HPDE6-E6E7 (cell line): ENCODE data around the gene GCA.
A peak's percentile ranks its signal among the peaks of the same experiment; 100 is the strongest.

ENCODE experiments used
- DNase-seq: peaks from one replicate; pipeline ENCODE4 v3.0.0; 2011; ENCODE audit warnings: missing footprints; ENCODE audit errors: extremely low spot score

The GCA gene

GRCh38 chr2:162343824-162344616 lies at the start of gene GCA:
GCA (plus strand) TSS chr2:162344132; CDS start chr2:162344249, 117 bp downstream.
- DNase-seq, result peak; percentile 97

DNA sequence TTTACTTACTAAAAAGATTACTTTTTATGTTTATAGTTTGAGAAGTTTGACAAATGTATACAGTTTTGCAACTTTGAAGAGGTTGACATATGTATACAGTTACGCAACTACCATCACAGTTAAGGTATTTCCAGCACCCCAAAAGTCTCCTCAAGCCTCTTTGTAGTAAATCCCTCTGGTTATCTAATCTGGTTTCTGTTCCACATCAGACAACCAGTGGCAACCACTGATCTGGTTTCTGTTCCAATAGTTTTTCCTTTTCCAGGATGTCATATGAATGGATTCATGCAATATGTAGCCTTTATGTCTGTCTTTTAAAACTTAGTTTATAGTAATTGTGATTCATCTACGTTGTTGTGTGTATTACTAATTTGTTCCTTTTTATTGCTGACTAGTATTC lies 48.9 kb upstream of the GCA start:
- no peak for DNase-seq

GRCh38 chr2:162297925-162298552 lies 45.9 kb upstream of the GCA start:
- DNase-seq, result no peak

DNA sequence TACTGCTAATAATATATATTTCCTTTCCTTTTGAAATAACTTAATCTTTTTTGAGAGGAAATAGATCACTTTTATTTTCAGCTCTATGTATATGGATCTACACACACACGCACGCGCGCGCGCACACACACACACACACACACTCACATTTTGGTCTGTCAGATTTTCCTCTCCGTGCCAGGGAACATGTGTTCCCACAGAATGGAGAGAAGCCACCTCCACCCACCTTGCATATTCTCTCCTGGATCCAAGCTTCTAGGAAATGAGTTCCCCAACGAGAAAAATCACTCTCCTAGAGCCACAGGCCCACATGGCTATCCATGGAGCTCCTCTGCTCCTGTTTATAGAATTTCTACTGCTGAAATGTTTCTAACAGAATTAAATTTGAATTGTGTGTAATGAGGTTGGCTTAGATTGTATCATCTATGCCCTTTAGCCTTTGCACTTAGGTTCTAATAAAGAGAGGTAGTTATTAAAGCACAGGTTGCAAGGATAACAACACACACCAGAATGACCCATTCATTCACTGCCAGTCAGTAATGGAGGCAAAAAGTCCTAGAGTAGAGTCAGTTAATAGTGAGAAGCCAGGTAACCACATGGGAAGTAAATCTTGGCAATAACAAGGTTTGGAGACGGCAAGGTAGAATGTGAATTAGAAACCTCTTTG lies 45.1 kb upstream of the GCA start:
- no peak for DNase-seq

DNA sequence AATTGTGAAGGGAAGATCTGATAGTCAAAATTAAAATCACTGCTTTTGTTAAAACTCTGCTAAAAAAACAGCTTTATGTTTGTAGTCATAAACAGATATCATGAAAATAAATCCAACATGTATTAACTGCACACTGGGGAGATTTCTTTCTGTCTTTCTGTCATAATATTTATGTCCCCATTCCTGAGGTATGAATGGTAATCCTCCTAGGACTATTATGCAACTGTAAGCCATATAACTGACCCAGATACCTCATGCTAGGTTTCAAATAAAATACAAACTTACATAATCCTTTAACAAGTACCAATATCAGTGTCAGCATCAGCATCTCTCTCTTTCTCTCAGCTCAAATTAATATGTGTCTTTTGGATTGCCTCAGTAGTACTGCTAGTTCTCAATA lies 43.7 kb upstream of the GCA start:
- DNase-seq, result no peak

GRCh38 chr2:162301151-162301804 lies 42.7 kb upstream of the GCA start:
- no peak for DNase-seq

DNA sequence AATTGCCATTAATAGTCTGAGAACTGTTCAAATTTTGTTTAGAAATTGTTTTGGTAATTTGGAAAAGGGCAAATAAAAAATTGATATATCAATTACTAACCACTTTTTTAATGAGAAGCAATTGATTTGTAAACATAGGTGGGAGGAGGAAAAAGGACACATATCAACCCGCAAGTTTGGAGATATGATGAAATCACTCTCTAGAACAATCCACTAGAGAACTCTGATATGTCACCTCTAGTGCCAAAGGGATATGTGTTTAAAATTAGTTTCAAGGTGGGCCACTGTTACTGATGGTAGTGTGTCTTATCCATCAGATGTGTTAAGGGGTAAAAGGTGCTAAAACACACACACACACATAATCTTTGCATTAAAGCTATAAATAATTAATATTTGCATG lies 42.1 kb upstream of the GCA start:
- no peak for DNase-seq

GRCh38 chr2:162305901-162306300 lies 38.0 kb upstream of the GCA start:
- DNase-seq, result no peak

DNA sequence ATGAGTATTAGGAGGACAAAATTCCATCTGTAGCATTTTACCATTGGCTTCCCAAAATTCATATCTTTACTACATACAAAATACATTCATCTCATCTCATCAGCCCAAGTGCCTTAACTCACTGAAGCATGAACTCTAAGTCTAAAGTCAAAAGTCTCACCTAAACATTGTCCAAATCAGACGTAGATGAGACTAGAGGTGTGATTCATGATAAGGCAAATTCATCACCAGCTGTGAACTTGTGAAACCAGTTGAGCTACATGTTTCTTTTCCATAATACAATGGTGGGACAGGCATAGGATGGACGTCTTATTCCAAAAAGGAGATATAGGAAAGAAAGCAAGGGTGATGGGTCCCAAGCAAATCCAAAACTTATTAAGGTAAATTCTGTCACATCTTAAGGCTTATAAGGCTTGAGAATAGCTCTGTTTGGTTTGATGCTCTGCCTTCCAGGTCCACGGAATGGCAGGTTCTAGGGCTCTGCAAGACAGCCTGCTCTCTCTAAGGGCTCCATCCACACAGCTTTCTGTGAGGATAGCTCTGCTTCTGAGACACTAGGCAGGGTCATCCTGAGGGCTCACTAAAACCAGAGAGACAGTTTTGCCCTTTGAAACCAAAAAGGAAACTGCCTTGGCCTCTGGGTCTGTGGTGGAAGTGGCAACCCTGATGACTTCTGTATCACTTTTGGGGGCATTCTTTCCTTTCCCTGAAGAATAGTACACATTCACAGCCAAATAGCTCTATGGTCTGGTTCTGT lies 35.0 kb upstream of the GCA start:
- DNase-seq, result no peak

DNA sequence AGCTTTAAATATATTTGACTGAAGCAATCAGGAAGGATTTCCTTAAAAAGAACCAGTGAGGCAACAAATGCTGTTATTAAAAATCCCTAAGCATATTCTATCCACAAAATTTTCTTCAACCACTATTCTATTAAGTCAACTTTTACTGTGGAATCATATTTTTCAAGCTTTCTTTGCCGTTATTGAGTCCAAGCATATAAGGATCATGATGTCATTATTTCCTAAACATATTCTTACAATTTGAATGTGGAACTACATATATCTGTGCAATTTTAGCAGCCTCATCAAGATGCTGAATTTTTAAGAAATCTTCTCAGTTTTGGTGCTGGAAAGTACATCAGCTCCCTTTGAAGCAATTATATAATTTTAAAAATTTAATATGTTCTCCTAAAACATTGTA lies 31.1 kb upstream of the GCA start:
- no peak for DNase-seq

DNA sequence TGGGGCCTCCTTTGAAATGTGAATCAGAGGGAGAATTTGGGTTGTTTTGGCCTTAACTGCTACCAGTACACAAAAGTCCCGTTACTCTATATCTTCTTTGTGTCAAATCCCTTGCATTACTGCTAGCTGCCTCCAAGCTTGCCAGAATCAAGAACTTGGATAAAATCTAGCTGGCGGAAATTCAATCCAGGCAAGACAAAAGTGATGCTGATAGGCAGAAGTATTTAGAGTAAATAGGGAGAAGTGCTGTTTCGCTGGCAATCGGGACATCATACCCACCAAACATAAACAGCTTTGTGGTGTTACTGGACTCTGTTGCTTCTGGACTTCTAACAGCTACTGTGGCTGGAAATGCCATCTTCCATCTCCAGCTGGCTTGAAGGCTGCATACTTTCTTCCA lies 28.0 kb upstream of the GCA start:
- no peak for DNase-seq

- no peak for DNase-seq
These were observed 27.3 kb upstream of the GCA start for GRCh38 chr2:162316590-162316989.

GRCh38 chr2:162317058-162317742 lies 26.7 kb upstream of the GCA start:
- no peak for DNase-seq

DNA sequence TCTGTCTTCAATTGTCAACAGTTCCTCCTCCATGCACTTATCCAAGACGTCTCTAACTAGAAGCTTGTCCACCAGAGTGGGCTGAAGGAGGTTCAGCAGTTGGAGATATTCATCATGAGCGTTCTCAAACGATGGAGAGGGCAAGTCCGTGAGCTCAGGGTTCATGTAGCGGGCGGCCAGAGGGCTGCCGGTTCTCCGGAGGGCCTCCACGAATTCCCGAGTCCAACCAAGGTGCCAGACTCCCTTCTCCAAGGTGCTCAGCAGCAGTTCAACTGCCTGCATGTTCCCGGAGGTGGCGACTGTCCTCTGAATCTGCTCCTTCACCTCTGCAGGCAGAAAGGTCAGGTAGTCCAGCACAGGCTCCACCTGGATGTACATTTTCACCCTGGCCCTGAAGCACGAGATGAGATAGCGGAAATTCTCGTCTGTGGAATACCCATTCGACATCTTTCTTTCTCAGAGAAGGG lies 26.0 kb upstream of the GCA start:
- DNase-seq, result no peak

- peak; percentile 63 for DNase-seq
These were observed 25.4 kb upstream of the GCA start, which contains the start of gene IFIH1 for GRCh38 chr2:162318328-162319180. IFIH1 (minus strand) TSS chr2:162318684; CDS start chr2:162318307, 377 bp downstream.

- no peak for DNase-seq
These were observed 22.9 kb upstream of the GCA start for GRCh38 chr2:162320864-162321517.

DNA sequence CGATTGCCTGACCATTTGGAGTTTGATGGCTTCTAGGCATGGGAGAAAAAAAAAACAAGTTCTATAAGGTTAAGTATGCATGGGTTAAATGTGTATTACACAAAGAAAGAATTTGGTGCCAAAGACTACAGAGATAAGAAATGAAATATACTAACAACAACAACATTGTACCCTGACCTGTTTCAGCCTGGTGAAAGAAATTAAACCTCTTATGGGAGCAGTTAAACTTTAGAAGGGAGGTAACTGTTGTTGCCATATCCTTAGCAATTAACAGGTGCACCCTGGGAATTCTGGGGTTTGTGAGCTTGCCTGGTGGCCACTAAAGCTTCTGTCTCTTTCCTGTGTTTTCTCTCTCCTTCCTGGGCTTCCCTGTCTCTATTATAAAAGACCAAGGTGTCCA lies 19.0 kb upstream of the GCA start:
- no peak for DNase-seq

DNA sequence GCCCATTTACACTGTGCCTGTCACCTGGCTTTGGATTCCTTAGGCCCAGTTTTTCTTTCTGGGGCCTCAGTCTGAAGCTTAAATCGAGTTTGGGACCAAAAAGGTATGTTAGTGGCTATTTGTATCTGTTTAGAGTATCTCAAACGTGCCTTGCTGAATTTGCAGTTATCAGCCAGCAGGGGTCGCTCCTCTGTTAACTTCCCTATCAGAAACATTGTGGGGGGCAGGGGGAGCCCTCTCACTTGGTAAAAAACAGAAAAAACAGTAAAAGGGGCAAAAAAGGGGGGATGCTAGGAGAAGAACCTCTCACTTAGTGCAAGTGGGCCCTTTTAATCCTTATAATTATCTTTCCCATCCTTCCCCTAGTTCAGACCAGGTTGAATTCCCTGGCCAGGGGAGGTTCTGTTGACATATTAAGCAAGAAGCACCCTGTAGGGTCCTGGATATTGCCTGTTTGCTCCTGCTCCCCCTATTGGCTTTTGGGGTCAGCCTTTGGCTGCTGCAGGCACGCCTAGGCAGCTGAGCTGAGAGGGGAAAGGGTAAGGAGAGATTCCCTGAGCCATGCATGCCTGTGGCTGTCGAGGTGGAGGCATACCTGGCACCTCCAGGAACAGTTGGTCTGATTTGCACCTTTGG lies 16.7 kb upstream of the GCA start:
- DNase-seq, result no peak

GRCh38 chr2:162327806-162328205 lies 16.1 kb upstream of the GCA start:
- DNase-seq, result no peak
